ENCODE results near the gene SDF2.

Gene SDF2

GRCh38 chr17:28661635-28662526 lies at the start of gene SDF2, which contains the start of gene SUPT6H:
Gene SDF2 (minus strand): TSS chr17:28661906. CDS start chr17:28661876, 30 bp downstream.
Gene SUPT6H (plus strand): TSS chr17:28662205. CDS start chr17:28673402, 11,197 bp downstream.
- DNase-seq = peak; percentile 46 to 92

- DNase-seq = peak; percentile 76 to 85
These were observed 49.4 kb upstream of the SDF2 start for GRCh38 chr17:28710861-28711722.

GRCh38 chr17:28707339-28707720 lies 45.6 kb upstream of the SDF2 start:
- DNase-seq = no peak

GRCh38 chr17:28706471-28707338 lies 45.0 kb upstream of the SDF2 start:
- no peak for DNase-seq

GRCh38 chr17:28705728-28706334 lies 44.1 kb upstream of the SDF2 start:
- no peak for DNase-seq

GRCh38 chr17:28705074-28705659 lies 43.5 kb upstream of the SDF2 start:
- no peak for DNase-seq

- no peak for DNase-seq
These were observed 42.6 kb upstream of the SDF2 start for GRCh38 chr17:28704219-28704858.

GRCh38 chr17:28703552-28704218 lies 42.0 kb upstream of the SDF2 start:
- no peak for DNase-seq

- no peak for DNase-seq
These were observed 41.0 kb upstream of the SDF2 start for GRCh38 chr17:28702752-28703150.

GRCh38 chr17:28702026-28702751 lies 40.5 kb upstream of the SDF2 start:
- no peak for DNase-seq

GRCh38 chr17:28700830-28701492 lies 39.3 kb upstream of the SDF2 start:
- no peak for DNase-seq

GRCh38 chr17:28700278-28700677 lies 38.6 kb upstream of the SDF2 start:
- DNase-seq = no peak

GRCh38 chr17:28698253-28698941 lies 36.7 kb upstream of the SDF2 start:
- DNase-seq = no peak

GRCh38 chr17:28693869-28694268 lies 32.2 kb upstream of the SDF2 start:
- no peak for DNase-seq

- DNase-seq = no peak
These were observed 27.3 kb upstream of the SDF2 start for GRCh38 chr17:28689011-28689410.

- DNase-seq = no peak
These were observed 26.8 kb upstream of the SDF2 start for GRCh38 chr17:28688481-28688880.

- DNase-seq = no peak
These were observed 24.6 kb upstream of the SDF2 start for GRCh38 chr17:28686296-28686695.

- no peak for DNase-seq
These were observed 23.7 kb upstream of the SDF2 start for GRCh38 chr17:28685366-28685765.

- DNase-seq = peak; percentile 75 to 91
These were observed 23.3 kb upstream of the SDF2 start for GRCh38 chr17:28684963-28685362.
